LNCAP (cell line): ENCODE results near the gene TAF4.

Source experiments
- TF ChIP-seq, protein P1 (sequence below): fragments of 450-650 bp; IDR thresholded peaks from 2 replicates; pipeline ENCODE4 v1.5.1; 2017; ENCODE audit warnings: mild to moderate bottlenecking

Gene TAF4

DNA sequence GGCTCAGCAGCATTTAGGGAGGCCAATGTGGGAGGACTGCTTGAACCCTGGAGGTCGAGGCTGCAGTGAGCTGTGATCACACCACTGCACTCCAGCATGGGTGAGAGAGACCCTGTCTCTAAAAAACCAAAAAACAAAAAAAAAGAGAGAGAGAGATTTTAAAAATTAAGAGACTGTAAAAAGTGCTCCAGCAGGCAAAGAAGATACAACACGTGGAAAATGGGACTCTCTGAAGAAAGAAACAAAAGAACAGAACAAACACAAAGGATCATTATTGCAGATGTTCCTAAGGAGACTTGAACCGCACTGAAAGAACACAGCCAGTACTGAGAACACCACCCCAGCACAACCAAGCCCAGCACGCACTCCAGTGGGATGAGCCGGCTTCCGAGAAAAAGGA lies 74.2 kb downstream of the TAF4 start:
- TF ChIP-seq, protein P1, sequence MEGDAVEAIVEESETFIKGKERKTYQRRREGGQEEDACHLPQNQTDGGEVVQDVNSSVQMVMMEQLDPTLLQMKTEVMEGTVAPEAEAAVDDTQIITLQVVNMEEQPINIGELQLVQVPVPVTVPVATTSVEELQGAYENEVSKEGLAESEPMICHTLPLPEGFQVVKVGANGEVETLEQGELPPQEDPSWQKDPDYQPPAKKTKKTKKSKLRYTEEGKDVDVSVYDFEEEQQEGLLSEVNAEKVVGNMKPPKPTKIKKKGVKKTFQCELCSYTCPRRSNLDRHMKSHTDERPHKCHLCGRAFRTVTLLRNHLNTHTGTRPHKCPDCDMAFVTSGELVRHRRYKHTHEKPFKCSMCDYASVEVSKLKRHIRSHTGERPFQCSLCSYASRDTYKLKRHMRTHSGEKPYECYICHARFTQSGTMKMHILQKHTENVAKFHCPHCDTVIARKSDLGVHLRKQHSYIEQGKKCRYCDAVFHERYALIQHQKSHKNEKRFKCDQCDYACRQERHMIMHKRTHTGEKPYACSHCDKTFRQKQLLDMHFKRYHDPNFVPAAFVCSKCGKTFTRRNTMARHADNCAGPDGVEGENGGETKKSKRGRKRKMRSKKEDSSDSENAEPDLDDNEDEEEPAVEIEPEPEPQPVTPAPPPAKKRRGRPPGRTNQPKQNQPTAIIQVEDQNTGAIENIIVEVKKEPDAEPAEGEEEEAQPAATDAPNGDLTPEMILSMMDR, result no peak

DNA sequence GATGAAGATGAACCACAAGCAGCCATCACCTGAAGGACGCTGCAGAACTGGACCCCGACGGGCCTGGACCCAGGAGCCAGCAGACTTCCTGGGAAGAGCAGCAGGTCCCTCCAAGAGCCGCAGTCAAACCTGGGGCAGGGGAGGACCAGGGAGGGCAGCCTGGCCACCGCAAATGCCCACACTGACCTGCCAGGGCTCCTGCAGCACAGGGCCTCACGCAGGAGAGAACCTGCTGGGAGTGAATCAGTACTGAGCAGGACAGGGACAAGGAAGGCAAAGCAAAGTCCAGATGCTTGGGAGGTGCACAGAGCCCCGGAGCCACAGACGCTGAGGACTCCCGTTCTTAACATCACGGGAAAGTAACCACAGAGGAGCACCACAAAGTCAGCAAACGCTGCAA lies 75.2 kb downstream of the TAF4 start:
- TF ChIP-seq, protein P1, result no peak

DNA sequence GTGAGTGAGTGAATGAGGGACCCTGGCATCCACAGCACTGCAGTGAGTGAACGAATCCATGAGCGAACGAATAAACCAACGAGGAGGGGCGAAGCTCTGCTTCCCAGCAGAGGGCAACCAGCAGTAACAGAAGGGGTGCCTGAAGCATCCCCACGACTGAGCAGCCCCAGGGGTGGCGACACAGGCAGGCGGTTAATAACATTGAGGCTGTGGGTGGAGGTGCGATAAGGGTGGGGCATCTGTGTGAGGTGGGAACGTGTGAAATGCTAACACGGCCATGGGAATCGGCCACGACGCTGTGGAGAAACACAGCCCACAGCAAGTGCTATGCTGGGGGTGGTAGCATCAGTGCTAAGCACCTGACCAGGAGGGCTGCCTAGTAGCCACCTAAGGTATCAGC lies 75.9 kb downstream of the TAF4 start:
- TF ChIP-seq, protein P1, result no peak

DNA sequence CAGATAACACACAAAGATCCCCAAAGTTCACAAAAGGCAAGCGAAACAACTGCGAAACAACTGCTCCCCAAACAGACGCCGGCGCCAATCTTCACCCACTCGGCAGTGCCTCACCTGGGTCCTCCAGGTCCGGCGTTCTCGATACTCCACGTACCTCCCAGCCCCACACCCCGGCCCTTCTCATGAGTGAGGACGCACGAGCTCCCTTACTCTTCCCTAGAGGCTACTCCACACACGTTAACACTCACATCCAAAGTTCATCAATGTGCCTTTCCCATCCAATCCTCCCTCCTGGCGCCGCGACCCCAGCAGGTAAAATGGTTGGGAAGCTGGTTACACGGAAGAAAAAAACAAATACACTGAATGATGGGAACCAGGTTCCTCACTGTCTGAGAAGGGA lies 77.0 kb downstream of the TAF4 start:
- TF ChIP-seq, protein P1, result no peak

DNA sequence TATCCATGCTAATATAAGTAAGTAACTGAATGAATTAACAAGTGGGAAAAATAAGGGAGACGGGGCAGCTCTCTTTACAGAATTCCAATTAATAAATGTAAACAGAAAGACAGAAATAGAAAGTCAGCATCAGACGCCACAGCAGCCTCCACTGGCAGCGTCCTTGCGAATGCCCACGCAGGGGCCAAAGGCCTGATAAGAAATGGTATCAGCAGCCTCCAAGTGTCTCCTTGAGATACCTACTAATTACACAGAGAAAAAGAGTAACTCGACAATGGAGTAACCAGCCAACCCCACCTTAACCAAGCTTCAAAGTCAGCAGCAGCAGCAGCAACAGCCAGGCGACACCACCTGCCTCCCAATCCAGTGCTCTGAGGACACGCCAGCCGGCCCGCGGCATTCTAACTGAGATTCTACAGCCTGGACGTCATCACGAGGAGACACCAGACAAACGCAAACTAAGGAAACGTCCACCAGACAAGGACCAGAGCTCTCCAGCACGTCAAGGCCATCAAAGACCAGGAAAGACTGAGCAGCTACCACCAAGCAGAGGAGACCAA lies 78.8 kb downstream of the TAF4 start:
- TF ChIP-seq, protein P1, result no peak

DNA sequence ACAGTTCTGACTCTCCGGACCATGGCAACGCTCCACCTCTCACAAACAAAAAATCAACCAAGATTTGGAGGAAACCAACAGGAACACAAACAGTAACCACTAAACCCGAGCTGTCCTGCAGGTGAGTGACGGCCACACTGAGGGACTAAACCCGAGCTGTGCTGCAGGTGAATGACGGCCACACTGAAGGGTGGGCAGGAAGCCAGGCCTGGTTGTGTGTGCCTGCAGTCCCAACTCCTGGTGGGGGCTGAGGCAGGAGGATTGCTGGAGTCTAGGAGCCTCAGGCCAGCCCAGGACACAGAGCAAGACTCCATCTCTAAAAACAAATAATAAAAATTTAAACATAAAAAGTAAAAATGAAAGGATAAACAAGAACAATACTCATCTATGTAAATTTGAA lies 80.6 kb downstream of the TAF4 start:
- TF ChIP-seq, protein P1, result no peak

DNA sequence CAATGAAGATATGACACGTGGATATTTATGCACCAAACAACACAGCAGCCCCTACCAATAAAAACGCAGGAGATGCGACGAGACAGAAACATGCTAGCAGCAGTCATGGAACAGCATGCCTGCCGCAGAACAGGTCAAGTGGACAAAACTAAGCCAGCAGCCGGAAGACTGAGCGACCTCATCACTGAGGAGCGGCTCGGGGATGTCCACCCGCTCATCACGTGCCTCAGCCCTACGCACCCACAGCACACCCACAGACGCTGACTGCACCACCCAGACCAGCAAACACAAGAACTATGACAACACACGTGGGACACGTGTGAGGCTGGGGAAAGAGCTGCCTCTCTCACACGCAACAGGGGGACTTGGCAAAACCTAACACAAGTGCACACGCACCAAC lies 81.7 kb downstream of the TAF4 start:
- TF ChIP-seq, protein P1, result no peak

DNA sequence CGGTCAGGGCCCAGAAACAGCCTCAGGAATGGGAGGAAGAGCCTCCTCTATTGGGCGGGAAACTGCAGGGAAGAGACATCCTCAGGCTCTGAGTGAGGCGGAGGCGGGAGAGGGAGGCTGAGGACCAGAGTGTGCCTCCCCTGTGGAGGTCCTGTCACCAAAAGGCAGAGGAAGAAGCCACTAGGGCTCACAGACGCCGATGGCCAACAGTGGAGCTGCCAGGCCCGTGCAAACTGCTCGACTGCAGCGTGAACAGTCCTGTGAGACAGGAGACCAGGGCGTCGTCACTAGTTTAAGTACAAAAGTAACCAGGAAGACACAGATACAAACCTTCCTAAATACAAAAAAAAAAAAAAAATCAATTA lies 82.7 kb downstream of the TAF4 start:
- TF ChIP-seq, protein P1, result no peak
